ENCODE results near the gene ADGRB2.

ADGRB2 gene

DNA sequence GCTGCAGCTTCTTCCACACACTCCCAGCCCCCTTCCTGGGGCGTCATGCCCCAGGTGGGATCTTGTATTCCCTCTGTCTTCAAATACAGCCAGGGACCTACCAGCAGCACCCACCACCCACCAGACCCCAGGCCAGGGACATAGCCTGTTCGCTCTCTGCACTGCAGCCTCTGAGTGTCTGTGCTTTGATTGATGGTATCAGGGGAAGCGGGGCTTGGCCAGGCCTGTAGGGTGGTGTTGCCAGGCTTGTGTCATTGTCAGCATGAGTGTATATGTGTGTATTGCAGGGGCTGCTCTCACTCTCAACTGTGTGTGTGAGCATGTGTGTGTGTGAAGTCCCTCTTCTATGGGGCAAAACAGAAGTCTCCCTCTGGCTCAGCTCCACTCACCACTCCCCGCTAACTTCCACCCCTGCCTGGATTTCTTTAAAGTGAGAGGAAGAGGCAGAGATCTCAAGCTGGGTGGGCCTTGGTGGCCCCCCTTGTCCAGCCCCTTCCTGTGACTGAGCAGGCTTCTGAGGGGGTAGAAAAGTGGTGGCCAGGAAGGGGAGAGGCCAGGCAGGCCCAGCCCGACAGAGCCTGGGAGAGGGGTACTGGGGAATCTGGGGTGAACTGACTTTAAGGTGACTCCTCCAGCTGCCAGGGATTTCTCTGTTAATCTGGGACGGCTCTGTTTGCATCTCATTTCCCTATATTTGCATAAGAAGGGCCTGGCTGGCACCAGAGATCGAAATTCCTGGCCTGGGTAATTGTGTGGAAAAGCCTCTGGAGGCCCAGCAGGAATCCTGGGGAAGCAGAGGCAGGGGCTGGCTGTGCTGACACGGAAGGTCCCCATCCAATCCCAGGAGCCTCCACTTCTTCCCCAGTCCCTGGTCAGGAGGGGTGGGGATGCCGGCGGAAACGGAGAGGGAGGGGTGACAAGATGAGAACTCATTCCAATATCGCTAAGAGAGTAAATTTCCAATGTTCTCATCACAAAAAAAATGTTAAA lies 18.6 kb upstream of the ADGRB2 start:
- DNase-seq (ENCODE audit: low spot score): no peak

DNA sequence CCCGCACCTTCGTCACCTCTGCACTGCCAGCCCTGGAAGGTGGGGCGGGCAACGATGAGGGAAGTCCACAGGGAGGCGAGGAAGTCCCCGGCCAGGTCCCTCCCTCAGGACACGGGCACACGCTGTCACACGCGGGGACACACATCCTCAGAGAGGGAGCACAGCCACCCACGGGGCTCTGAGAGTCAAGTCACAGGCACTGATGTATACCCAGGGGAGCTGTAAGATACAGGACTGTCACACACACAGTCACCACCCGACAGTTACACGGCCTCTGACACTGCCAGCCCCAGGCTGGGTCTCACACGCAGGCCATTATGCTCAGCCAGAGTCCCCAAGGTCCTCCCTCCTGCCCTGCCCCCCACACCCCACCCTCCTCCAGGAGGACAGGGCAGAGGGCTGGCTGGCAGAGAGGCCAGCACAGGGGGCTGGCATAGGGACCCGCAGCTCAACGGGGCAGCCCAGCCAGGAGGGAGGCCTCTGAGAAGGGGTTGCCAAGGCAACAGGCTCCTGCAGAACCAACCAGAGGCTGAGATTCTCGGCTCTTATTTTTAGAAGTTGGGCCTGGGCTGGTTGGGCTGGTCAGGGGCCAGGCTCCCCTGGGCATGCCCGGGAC lies 17.7 kb upstream of the ADGRB2 start:
- DNase-seq (ENCODE audit: low spot score): no peak

DNA sequence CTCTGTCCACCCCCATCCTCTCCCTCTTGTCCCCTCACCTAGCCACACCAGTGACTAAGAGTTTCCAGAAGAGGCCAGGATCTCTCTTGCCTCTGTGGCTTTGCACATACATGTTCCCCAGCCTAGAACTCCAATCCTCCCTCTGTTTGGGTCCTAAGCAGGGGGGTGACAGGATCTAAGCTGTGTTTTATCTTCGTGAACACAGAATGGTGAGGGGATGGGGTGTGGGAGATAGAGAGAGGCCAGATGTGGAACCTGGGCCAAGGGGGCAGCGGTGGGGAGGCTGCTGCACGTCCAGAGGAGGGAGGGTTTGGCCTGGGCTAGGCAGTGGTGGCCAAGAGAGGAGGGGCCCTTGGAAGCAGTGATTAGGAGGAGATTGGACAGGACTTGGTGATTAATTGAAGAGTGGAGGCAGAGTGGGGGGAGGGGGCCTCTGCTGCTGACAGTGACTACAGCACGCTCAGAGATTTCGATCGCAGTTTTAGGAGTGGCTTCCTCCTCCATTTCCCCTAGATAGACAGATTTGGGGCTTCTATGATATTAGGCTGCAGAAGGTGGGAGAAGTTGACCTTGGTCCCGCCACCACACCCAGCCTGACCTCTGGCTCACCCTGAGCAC lies 17.1 kb upstream of the ADGRB2 start:
- no peak for DNase-seq (ENCODE audit: low spot score)

DNA sequence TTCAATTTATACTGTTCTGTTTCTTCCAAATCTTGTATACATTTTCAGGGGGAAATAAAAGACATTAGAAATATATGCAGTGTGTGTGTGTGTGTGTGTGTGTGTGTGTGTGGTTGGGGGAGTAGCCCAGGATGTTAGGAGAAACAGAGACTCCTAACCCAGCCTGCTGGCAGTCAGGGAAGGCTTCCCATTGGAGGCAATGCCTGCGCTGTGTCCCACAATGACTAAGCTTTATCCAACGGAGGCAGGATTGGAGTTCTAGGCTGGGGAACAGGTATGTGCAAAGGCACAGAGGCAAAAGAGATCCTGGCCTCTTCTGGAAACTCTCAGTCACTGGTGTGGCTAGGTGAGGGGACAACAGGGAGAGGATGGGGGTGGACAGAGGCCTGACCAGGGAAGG lies 16.5 kb upstream of the ADGRB2 start:
- DNase-seq (ENCODE audit: low spot score): no peak

DNA sequence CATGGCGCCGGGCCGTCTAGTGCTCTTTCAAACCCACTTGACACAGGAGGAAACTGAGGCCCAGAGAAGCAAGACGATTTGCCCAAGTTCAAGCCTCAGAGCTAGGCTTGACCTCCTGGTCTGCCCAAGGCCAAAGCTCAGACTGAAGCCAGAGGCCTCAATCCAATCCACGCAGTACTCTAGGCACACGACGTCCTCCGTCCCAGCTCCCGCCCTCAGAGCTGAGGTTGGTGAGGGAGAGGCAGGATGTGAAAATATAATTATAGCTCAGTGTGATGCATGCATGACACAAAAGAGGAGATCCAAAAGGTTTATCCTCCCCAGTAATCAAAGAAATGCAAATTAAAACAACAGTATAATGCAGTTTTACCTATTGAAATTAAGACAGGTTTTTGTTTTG lies 15.5 kb upstream of the ADGRB2 start:
- DNase-seq (ENCODE audit: low spot score): no peak

DNA sequence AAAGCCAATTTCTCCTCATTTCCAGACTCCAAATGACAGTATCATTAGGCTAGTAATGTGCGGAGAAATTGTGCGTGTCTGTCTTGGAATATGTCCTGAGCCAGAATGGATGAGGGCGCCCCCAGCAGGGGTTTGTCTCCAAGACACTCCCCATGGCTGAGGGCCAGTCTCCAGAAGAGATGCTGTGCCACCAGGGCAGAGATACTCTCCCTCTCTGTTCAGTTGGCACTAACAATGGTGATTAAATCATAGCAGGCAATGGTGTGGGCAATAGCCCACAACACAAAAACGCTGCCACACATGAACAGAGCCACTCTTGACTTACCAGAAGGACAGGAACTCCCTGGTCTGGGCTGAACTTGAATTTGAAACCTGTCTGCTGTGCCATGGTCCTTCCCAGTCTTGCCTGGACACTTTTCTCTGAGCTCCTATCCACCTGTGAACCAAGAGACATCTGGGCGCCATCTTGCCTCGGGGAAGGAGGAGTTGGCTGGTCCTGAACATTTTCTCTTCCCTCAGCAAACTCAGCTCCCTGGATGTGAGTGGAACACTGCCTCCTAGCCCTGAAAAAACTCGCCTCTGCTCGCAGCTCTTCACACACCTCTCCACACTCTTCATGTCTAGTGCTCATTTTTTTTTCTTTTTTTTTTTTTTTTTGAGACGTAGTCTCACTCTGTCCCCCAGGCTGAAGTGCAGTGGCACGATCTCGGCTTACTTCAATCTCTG lies 14.8 kb upstream of the ADGRB2 start:
- DNase-seq (ENCODE audit: low spot score): no peak

DNA sequence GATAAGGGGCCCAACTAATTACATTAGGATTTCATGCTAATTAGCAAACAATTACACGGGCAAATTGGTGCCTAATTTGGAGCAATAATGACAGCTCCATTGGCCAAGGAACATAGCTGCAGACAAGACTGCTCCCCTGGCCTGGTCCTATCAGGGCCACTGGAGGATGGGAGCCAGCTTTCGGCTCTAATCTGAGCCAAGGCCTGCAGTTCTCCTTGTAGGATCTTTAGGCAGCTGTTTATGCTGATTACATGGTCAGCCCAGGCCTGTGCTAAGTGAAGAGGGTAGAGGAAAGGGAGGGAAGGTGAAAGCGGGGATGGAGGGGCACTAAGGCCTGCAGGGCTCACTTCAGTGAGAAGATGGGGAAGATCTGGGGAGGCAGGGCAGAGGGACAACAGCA lies 12.4 kb upstream of the ADGRB2 start:
- no peak for DNase-seq (ENCODE audit: low spot score)

DNA sequence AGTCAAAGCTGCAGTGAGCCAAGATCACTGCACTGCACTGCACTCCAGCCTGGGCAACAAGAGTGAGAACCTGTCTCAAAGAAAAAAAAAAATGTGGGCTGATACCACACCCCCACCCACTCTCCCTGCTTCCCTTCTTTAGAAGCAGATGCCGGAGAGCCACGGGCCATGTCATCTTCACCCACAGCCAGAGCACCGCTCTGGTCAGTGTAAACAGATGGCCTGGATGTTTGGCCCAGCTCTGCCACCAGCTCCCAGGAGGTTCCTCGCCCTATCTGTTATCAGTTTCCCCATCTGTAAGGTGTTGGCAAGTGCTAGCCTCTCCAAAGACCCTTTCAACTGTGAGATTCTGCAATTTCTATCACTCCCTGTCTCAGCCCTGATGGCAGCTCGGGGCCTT lies 11.9 kb upstream of the ADGRB2 start:
- no peak for DNase-seq (ENCODE audit: low spot score)

DNA sequence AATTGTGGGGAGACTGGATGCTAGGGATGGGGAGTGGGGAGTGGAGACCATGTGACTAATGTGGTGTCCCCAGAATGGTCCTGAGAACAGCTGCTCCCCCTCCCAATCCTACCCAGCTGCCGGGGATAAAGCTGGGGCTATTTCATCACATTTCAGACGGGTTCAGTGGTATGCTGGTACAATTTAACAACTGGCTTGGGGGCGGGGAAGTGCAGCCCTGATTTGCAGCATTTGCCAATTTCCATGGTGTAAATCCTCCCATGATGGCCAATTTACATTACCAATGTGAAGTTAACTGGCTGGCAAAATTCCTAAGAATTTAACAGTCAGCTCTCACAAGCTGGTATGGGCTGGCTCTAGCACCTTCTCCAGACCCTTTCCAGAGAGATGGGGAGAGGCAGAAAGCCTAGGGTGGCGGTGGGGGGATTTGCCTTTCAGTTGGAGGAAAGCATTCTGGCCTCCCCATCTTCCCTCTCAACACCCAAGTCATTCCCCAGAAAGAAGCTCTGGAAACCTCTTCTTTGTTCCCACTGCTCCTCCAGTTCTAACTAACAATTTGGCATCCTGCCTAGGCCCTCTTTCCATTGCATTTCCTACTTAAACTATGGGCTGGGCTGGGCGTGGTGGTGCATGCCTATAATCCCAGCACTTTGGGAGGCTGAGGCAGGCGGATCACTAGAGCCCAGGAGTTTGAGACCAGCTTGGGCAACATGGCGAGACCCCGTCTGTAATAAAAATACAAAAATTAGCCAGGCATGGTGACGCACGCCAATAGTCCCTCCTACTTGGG lies 11.3 kb upstream of the ADGRB2 start:
- DNase-seq (ENCODE audit: low spot score): no peak

DNA sequence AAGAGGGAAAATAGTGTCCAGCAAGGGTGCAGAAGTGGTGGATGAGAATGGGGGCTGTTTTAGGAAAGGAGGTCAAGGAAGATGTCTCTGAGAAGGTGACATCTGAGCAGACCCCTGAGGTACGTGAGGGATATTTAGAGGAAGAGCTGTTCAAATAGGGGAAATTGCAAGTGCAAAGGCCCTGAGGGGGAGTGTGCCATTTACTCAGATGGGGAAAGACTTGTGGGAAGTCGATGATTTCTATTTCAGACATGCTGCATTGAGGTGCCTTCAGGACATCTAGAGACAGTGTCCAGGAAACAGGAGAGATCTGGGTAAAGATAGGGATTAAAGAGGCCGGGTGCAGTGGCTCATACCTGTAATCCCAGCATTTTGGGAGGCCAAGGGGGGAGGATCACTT lies 10.4 kb upstream of the ADGRB2 start:
- DNase-seq (ENCODE audit: low spot score): no peak

DNA sequence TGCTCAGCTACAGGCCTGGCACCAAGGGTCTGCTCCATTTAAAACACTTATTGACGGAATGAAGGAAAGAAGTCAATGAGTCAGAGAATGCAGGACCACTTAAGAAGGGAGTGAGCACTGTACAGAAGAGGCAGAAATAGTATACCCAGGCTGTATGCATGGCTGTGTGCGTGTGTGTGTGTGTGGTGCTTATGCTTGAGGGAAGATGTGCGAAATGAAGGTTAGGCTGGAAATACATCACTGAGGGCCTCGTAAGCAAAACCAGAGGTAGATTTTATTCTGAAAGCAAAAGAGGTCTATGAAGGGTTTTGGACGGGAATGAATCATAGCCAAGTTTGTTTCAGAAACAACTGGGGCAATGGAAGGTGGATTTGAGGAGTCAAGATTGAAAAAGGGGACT lies 9.7 kb upstream of the ADGRB2 start:
- no peak for DNase-seq (ENCODE audit: low spot score)

DNA sequence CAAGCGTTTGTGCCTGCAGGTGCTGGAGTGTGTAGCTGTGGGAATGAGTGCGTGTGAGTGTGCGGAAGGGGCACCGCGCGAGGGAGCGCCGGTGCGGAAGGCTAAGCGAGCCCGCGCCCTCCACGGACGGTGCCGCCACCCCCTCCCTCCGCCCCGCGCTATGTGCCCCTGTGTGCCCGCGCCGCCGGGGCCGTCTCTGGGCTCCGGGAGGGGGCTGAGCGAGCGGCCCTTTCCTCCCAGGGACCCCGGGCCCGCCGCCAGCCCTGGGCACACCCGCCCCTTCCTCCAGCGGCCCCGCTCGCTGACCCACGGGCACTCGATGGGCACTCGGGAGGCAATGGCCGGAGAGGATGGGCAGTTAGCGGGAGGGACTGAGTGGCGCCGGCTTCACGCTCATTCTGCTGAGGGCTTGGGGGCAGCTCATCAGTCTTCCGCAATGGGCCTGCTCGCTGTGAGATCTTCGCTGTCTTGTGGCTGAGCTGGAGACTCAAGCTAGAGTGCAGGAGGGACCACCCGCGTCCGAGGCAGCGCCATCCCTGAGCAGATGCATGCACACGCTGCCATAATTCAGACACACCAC lies 8.6 kb upstream of the ADGRB2 start:
- DNase-seq (ENCODE audit: low spot score): no peak

DNA sequence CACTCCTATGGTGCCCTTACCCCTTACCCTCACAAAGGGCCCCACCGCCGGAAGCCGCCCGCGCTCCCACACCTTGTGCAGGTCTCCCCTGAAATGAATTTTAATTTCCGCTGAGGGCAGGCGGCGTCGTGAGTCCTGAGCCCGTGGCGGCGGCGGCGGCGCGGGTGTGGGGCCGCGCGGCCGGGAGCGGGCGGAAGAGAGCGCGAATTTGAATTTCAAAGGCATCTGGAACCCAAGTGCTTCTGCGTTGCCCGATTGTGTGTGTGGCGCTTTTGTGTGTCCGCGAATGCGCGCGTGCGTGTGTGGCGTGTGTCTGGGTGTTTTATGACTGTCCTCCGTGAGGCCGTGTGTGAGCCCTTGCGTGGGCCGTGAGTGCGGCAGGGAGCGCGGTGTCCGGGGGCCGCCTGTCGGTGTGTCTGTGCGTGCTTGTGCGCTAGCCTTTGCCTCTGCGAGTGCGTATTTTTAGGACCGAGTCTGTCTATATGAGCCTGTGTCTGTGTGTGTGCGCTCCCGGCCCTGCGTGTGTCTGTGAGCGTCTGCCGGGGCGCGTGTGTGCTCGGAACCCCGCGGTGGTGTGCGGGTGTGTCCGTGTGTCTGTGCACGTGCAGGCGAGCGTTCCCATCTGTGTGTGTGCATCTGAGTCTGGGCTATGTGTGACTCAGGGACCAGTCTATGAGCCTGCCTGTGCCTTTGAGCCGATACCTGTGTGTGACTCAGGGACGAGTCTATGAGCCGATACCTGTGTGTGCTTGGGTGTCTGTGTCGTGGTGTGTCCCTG lies 7.9 kb upstream of the ADGRB2 start:
- DNase-seq (ENCODE audit: low spot score): no peak

DNA sequence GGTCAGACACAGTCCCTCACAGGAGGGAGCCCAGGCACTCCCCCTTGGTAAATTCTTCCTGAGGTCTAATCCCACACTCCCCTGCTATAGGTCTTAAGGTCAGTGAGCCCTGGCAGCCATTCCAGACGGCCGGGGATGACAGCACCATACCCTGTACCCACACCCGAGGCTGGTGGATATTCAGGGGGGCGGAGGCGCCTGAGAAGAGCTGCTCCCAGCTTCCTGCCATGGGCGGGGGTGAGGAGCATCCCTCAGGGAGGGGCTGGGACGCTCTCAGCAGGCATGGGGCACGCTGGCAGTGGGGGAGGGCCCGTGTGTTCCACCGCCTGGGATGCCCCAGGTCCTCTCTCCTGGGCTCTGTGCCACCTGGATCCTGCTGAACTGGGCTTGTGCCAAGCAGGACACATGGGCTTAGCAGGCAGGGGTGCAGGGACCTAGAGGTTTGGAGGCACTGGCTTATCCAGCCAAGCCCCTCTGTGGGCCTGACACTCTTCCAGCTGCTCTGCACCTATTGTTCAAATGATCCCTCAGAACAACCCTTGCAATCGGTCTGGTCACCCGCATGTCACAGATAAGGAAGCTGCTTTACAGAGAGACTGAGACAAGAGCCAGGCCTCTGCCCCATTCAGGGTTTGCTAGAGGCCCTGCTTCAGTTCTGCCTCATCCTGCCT lies 5.7 kb upstream of the ADGRB2 start:
- no peak for DNase-seq (ENCODE audit: low spot score)

DNA sequence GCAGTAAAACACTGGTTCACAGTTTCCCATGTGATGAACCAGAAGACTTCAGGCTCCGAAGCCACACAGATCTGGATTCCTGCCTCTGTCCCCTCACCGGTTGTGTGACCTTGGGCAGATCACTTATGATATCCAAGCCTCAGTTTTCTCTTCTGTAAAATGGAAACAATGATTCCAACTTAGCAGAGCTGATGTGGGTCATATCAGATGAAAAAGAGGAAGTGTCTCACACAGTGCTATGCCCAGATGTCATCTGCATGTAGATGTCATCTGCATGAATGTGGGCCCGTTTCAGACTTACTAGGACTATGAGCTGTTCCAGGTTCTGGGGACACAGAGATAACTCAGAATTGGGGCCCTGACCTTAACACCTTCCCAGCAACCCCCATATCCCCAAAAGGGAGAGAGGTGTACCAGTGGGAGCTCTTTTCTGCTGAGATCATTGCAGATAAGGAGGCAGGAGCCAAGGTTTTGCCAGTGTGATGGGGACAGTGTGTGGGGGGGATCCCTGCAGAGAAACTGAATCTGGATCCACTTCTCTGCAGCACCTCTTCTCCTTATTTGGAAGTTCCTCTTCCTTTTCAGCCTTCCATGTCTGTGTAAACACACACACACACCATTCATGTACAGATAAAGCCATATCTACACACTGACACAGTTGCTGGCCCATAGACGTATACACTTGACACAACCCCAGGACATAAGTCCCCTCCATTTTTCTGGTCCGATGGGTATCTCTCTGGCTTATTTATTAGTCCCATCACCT lies 5.0 kb upstream of the ADGRB2 start:
- no peak for DNase-seq (ENCODE audit: low spot score)

DNA sequence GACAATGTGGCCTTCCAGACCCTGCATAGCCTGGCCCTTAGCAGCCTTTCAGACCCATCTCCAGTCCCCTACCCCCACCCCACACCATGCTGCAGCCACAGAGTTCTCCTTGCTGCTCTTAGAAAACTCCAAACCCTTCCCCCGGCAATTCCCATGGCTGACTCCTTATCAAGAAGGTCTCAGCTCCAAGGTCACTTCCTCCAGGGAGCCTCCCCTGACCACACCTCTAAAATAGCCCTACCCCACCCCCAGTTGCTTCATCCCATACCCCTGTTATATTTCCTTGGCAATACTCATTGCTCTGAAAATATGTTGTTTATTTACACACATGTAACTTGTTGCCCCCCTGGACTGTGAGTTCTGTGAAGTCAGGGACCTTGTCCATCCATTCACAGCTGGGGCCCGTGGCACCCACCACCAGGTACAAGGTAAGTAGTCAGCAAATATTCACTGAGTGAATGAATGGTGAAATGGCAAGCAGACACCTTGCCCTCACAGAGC lies 4.3 kb upstream of the ADGRB2 start:
- DNase-seq (ENCODE audit: low spot score): no peak

DNA sequence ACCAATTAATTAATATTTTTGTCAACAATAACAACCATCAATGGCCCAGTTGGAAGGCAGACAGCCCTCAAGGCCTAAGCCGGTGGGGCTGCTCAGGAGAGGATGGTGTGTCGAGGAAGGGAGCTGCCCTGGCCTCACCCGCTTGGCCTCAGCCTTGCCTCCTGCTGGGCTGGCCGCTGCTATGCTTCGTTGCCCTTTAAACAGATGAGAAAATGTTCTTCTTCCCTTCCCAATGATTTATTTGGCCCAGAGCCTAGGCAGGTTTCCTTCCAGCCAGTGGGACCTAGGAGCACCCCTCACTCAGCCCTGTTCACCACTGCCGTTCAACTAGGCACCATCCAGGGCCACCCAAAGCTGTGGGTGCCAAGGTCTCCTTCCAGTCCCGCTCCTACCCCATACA lies 3.1 kb upstream of the ADGRB2 start:
- no peak for DNase-seq (ENCODE audit: low spot score)

DNA sequence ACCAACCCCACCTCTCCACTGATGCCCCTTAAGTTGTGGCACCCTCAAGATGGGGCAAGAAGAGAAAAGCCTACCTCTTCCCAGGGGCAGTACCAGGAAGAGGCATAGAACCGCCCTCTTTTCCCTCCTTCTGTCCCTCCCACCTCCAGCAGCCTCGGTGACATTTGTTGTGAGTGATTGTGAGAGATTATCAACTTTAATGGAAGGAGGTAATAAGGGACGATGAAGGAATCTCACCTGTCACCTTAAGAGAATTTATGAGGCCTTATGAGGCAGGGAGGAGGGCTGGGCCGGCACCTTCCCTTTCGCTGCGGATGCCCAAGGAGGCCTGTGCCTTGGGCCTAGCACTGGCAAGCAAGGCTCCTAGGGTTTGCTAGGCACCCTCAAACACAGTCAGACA lies 1.4 kb upstream of the ADGRB2 start:
- no peak for DNase-seq (ENCODE audit: low spot score)

DNA sequence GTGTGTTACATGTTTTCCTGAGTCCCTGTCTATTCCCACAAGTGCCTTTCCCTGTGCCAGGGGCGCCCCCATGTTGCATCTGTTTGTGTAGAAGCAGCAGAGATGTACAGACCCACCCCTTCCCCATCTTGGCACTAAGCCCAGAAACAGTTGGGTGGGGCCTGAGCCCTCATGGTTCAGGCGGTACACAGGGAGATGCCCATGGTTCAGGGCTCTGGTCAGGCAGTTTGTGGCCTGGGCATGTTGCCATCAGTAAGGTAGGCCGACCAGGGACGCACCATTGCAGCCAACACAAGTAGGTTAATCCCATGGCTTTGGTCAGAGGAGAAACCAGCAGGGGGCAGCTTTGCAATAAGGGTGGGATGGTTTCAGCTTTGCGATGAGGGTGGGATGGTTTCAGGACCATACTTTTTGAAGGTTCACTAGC lies 914 bp upstream of the ADGRB2 start:
- DNase-seq (ENCODE audit: low spot score): peak; percentile 67

Data from HuH-7.5 (cell line).